Subcutaneous abdominal adipose tissue (tissue), 5 donors: ENCODE measurements around the gene LIPC.

Source experiments
- H3K27ac ChIP-seq: one replicate; pipeline ENCODE4 v1.7.0; 2013; ENCODE audit warnings: low read depth, mild to moderate bottlenecking, inconsistent platforms, low read length, moderate library complexity
- H3K27me3 ChIP-seq, 5 donors: one replicate each; pipeline ENCODE4 v1.7.0; 2013; ENCODE audit warnings: low read length in 5 of 5, inconsistent platforms in 1 of 5; ENCODE audit not compliant: control insufficient read depth in 5 of 5, insufficient read depth in 4 of 5
- H3K36me3 ChIP-seq, 5 donors: one replicate each; pipeline ENCODE4 v1.7.0; 2013; ENCODE audit warnings: low read length in 5 of 5; ENCODE audit not compliant: control insufficient read depth in 5 of 5, insufficient read depth in 5 of 5
- H3K4me1 ChIP-seq, 5 donors: one replicate each; pipeline ENCODE4 v1.7.0; 2013; ENCODE audit warnings: low read length in 5 of 5, mild to moderate bottlenecking in 3 of 5, moderate library complexity in 1 of 5; ENCODE audit not compliant: control insufficient read depth in 5 of 5, insufficient read depth in 5 of 5
- H3K4me3 ChIP-seq, 5 donors: one replicate each; pipeline ENCODE4 v1.7.0; 2013; ENCODE audit warnings: low read length in 5 of 5, low read depth in 1 of 5
- H3K9ac ChIP-seq, 5 donors: one replicate each; pipeline ENCODE4 v1.7.0; 2013; ENCODE audit warnings: low read length in 5 of 5, mild to moderate bottlenecking in 4 of 5, moderate library complexity in 3 of 5
- H3K9me3 ChIP-seq, 5 donors: one replicate each; pipeline ENCODE4 v1.7.0; 2013; ENCODE audit warnings: low read length in 5 of 5; ENCODE audit not compliant: control insufficient read depth in 5 of 5
- donor health status: healthy.
- donor health status: healthy.
- donor health status: healthy.
- donor health status: healthy.
- donor health status: healthy.

Gene LIPC

DNA sequence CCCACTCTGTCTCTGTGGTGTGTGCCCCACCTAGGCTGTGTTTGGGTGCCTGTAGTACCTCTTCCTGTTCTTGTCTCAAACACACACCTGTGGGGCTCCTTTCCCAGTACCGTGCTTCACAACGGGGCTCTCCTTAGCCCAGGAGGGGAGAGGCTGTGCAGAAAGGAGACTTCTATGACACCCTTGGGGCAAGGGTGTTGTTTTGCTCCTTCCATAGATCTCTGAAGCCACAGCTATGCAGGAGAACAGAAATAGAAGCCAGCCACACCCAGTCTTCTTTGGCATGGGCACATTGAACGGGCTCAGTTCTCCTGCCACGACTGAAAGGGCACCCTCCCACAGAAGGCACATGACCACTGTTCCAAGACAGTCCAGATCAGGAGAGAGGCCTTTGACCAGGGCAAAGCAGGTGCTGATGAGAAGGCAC lies 74.3 kb downstream of the LIPC start:
- peaks cover 0 to 6% (median 0%) of the 10 kb centered on the region in 5 donors for H3K4me1 ChIP-seq
- H3K36me3 ChIP-seq: no peaks in the 10 kb centered on the region
- H3K27me3 ChIP-seq: peaks cover 0 to 2% (median 0%) of the 10 kb centered on the region in 5 donors
- no peak overlapping the region for H3K27ac ChIP-seq
- no peak overlapping the region for H3K4me3 ChIP-seq
- no peak overlapping the region for H3K9ac ChIP-seq
- no peaks in the 10 kb centered on the region for H3K9me3 ChIP-seq

DNA sequence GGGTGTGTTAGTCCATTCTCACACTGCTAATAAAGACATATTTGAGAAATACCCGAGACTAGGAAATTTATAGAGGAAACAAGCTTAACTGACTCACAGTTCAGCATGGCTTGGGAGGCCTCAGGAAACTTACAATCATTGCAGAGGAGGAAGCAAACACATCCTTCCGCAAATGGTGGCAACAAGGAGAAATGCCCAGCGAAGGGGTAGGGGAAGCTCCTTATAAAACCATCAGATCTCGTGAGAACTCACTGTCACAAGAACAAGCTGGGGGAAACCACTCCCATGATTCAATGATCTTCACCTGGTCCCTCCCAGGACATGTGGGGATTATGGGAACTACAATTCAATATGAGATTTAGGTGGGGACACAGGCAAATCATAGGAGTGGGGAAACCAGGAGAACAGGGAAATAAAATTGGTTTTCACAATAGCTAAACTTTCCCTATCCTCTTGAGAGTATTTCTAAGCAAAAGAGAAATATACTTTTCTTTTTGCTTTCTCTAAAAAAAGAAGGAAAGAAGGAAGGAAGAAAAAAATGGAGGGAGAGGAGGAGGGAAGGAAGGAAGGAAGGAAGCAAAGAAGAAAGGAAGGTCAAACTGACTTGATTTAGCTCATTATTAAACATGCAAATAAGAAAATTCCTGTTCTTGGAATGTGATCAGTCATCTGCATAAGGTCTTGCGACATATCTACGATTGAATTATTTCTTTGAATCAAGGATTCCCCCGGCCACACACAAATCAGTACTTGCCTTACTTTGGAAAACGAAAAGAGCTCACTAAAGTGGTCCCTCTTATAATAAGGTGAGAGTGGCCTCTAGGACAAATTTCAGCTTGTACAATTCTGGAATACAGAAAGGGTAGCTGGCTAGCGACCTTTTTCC lies 75.2 kb downstream of the LIPC start:
- peaks cover 0 to 6% (median 0%) of the 10 kb centered on the region in 5 donors for H3K4me1 ChIP-seq
- H3K36me3 ChIP-seq: no peaks in the 10 kb centered on the region
- H3K4me3 ChIP-seq: no peak overlapping the region
- H3K27me3 ChIP-seq: peaks cover 0 to 2% (median 0%) of the 10 kb centered on the region in 5 donors
- H3K9me3 ChIP-seq: no peaks in the 10 kb centered on the region
- no peak overlapping the region for H3K9ac ChIP-seq
- H3K27ac ChIP-seq: no peak overlapping the region

DNA sequence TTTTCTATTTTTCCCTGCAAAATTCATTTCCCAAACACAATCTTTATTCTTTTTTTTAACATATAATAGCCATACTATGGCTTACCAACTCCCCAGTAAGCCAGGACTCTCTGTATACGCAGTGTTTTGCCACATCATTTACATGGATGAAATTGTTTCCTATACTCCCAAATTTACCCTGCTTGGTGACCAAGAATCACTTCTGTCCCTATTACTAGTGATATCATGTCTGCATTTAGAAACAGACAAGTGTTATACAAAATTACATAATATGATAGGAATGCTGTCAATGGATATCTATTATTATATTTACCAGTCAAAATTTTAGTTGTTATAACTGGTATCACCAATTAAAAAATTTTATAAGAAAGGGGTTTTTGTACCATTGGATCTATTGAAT lies 77.8 kb downstream of the LIPC start:
- Histone ChIP-seq H3K27ac (no peak overlapping the region), H3K9me3 (peaks cover 0 to under 1% (median 0%) of the 10 kb centered on the region in 5 donors), H3K4me1 (peaks cover 0 to 6% (median 0%) of the 10 kb centered on the region in 5 donors), H3K9ac (no peak overlapping the region), H3K4me3 (no peak overlapping the region), H3K27me3 (no peaks in the 10 kb centered on the region), H3K36me3 (no peaks in the 10 kb centered on the region)

GRCh38 chr15:58510715-58511598 lies 79.2 kb downstream of the LIPC start:
- H3K4me3 ChIP-seq: no peak overlapping the region
- H3K9me3 ChIP-seq: peaks cover 0 to 7% (median 0%) of the 10 kb centered on the region in 5 donors
- no peaks in the 10 kb centered on the region for H3K27me3 ChIP-seq
- H3K27ac ChIP-seq: no peak overlapping the region
- H3K36me3 ChIP-seq: no peaks in the 10 kb centered on the region
- H3K4me1 ChIP-seq: peaks cover 0 to 6% (median 0%) of the 10 kb centered on the region in 5 donors
- no peak overlapping the region for H3K9ac ChIP-seq

GRCh38 chr15:58511599-58511987 lies 79.8 kb downstream of the LIPC start:
- no peaks in the 10 kb centered on the region for H3K27me3 ChIP-seq
- no peak overlapping the region for H3K4me3 ChIP-seq
- no peak overlapping the region for H3K27ac ChIP-seq
- H3K36me3 ChIP-seq: no peaks in the 10 kb centered on the region
- H3K9ac ChIP-seq: no peak overlapping the region
- peaks cover 0 to 7% (median 0%) of the 10 kb centered on the region in 5 donors for H3K9me3 ChIP-seq
- H3K4me1 ChIP-seq: peaks cover 0 to 6% (median 0%) of the 10 kb centered on the region in 5 donors

GRCh38 chr15:58512522-58512921 lies 80.7 kb downstream of the LIPC start:
- Histone ChIP-seq H3K27me3 (no peaks in the 10 kb centered on the region), H3K27ac (no peak overlapping the region), H3K36me3 (no peaks in the 10 kb centered on the region), H3K9me3 (peaks cover 0 to 7% (median 0%) of the 10 kb centered on the region in 5 donors), H3K4me1 (peaks cover 0 to under 1% (median 0%) of the 10 kb centered on the region in 5 donors), H3K4me3 (no peak overlapping the region), H3K9ac (no peak overlapping the region)

DNA sequence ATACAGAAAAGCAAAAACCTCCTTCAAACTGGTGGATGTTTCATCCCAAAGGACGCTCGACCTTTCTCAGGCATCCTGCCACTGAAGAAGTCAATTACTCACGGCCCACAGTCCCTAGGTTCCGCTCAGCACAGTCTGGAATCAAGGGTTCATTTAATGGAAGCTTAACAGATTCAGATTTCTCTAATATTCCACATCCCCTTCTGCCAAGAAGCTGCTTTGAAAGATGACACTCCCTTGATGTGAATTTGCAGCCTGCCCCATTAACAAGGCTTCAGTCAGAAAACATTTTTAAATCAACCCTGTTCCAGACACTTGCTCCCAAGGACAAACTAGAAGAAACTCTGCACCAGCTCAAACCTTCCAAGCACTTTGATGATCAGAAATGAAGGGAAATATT lies 81.2 kb downstream of the LIPC start:
- Histone ChIP-seq H3K27me3 (no peaks in the 10 kb centered on the region), H3K36me3 (no peaks in the 10 kb centered on the region)

GRCh38 chr15:58513726-58514336 lies 82.0 kb downstream of the LIPC start:
- Histone ChIP-seq H3K27me3 (no peaks in the 10 kb centered on the region), H3K9ac (no peak overlapping the region), H3K27ac (no peak overlapping the region), H3K36me3 (no peaks in the 10 kb centered on the region), H3K4me3 (no peak overlapping the region), H3K9me3 (peaks cover 0 to 7% (median 0%) of the 10 kb centered on the region in 5 donors), H3K4me1 (peaks cover 0 to 6% (median 0%) of the 10 kb centered on the region in 5 donors)

More for the DNA sequence above, 81.2 kb downstream of the LIPC start:
- H3K4me3 ChIP-seq: no peak overlapping the region
- no peak overlapping the region for H3K9ac ChIP-seq
- H3K4me1 ChIP-seq: no peaks in the 10 kb centered on the region
- H3K27ac ChIP-seq: no peak overlapping the region
- peaks cover 0 to 7% (median 0%) of the 10 kb centered on the region in 5 donors for H3K9me3 ChIP-seq

DNA sequence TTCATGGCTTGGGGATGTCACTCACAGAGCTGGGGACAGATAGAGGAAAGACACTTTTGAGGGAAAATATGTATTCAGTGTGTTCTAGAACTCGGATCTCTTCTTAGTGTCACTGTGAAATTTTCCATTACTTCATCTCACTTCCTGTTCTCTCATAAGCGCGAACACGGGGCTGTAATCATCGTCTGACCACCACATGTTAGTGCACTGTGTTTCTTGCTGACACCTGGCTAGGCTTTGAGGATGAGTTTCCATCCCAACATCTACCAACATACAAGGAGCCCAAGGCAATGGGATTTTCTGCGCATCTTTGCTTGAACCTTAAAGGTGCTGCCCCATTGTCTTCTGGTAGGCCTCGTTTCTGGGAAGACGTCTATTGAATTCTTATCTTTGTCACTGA lies 84.0 kb downstream of the LIPC start:
- no peak overlapping the region for H3K9ac ChIP-seq

More for the DNA sequence above, 84.0 kb downstream of the LIPC start:
- Histone ChIP-seq H3K27ac (no peak overlapping the region), H3K9me3 (peaks cover 0 to 7% (median 0%) of the 10 kb centered on the region in 5 donors), H3K27me3 (no peaks in the 10 kb centered on the region), H3K4me3 (no peak overlapping the region), H3K36me3 (no peaks in the 10 kb centered on the region), H3K4me1 (peaks cover 0 to 14% (median 5%) of the 10 kb centered on the region in 5 donors)
